Adipocyte (in vitro differentiated cells): Measurements from ENCODE around the gene TRPV3.

Experiments used
- DNase-seq: peaks from one replicate; pipeline ENCODE4 v3.0.0-alpha.2; 2015; ENCODE audit warnings: low read depth
- H3K27me3 ChIP-seq: replicated peaks from 2 replicates; pipeline ENCODE4 v1.7.0; 2013; ENCODE audit warnings: mild to moderate bottlenecking, low read length, moderate library complexity; ENCODE audit not compliant: control insufficient read depth, insufficient read depth
- H3K36me3 ChIP-seq: 2 replicates; pipeline ENCODE4 v1.7.0; 2013; ENCODE audit warnings: low read length, mild to moderate bottlenecking, moderate library complexity; ENCODE audit not compliant: control insufficient read depth, insufficient read depth, severe bottlenecking
- H3K4me1 ChIP-seq: 2 replicates; pipeline ENCODE4 v1.7.0; 2013; ENCODE audit warnings: mild to moderate bottlenecking, low read length, moderate library complexity; ENCODE audit not compliant: control insufficient read depth, insufficient read depth
- H3K4me3 ChIP-seq: 2 replicates; pipeline ENCODE4 v1.7.0; 2013; ENCODE audit warnings: mild to moderate bottlenecking, low read length, moderate library complexity
- H3K9ac ChIP-seq: 2 replicates; pipeline ENCODE4 v1.7.0; 2013; ENCODE audit warnings: mild to moderate bottlenecking, low read length, moderate library complexity
- H3K9me3 ChIP-seq: 2 replicates; pipeline ENCODE4 v1.7.0; 2013; ENCODE audit warnings: mild to moderate bottlenecking, low read length, moderate library complexity; ENCODE audit not compliant: control insufficient read depth

TRPV3 gene

DNA sequence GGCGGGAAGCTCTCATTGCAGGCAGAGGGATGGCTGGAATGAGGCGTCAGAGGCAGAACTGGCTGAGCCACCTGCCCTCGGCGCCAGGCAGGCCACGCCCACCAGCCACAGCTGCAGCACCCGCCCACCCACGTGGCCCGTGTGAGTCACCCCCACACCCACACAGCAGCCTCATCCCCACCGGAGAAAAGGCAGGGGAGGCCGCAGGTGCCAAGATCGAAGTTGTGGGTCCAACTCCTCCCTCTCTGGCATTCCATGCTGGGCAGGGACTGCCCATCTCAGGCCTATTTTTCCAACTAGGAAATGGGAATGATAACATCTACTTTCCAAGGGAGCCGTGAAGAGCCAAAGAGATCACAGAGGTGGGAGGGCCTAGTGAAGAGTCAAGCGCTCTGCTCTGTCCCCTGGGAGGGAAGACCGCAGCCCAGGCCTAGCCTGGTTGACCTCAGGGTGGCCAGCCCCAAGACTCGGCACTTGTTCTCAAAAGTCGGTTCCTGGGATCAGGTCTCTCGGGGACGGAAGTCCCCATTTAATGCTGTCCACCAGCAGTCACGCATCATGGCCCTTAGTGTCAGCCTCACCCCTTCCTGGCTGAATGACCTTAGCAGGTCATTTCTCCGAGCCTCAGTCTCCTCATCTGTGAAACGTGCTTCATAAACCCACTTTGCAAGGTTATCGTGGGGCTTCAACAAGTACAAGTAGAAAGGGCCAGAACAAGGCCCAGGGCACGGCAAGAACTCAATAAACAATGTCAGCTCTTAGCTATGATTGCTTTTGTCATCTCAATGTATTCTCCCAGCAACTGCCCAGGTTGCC, at the start of gene TRPV3:
Gene TRPV3 (minus strand): TSS at position 45 of the 816 bp plus-strand sequence. CDS start 2,962 bp downstream, outside the sequence.
- Histone ChIP-seq H3K4me1 (peaks cover 6% of the 10 kb centered on the region), H3K36me3 (no peaks in the 10 kb centered on the region), H3K4me3 (no peak within 1 kb of the TSS), H3K9ac (no peak within 1 kb of the TSS), H3K27me3 (no peaks in the 10 kb centered on the region), H3K9me3 (no peaks in the 10 kb centered on the region)
- DNase-seq: no peak

DNA sequence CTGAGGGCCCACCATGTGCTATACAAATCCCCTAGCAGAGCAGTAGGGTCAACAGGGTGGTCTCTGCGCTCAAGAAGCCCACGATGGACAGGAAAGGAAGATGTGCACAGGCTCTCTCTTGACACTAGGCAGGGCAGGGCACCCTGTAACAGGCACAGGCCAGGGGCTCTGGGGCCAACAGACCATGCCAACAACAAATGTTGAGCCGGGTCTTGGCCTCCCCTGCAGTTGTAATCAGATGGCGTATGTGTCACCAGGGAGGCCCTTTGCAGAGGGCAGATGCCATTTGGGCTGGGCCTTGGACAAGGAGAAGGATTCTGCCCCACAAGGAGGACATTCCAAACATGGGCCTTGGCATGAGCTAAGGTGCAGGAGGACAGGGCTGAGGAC, 46.3 kb upstream of the TRPV3 start:
- Histone ChIP-seq H3K27me3 (no peaks in the 10 kb centered on the region), H3K9me3 (no peaks in the 10 kb centered on the region), H3K36me3 (peaks cover 21% of the 10 kb centered on the region), H3K4me3 (no peak overlapping the region), H3K9ac (no peak overlapping the region), H3K4me1 (peaks cover 4% of the 10 kb centered on the region)
- no peak for DNase-seq

DNA sequence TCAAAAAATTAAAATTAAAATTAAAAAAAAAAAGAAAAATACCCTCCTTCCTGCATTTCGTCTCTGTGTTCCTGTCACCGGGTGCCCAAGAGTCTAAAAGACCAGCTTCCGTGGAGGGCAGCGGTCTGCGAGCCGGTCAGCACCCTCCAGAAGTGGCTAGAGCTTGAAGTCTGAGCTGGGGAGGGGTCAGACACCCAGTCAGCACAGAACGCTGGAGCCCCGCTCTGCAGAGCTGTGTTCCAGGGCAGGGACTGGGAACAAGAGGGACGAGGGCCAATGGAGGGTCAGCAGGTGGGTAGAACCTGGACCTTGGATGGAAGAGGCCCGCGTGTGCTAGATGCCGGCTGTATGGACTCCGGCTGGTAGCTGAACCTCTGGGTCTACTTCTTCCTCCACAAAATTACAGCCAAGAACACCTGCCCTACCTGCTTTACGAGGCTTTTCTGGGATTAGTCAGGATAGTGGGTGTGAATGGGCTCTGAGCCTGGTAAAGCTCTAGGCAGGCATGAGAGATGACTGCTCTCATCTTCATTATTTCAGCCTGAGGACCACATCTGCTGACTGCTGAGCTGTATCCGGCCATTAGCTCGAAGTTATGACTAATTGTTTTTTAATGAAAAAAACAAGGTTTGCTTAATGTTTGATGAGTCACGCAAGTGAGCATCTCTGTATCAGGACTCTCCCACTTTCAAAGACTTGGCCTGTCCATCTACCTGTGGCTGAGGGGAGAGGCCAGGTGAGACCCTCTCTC, 45.7 kb upstream of the TRPV3 start:
- no peak overlapping the region for H3K4me3 ChIP-seq
- no peak for DNase-seq
- no peaks in the 10 kb centered on the region for H3K9me3 ChIP-seq
- H3K4me1 ChIP-seq: peaks cover 4% of the 10 kb centered on the region
- H3K9ac ChIP-seq: no peak overlapping the region
- H3K36me3 ChIP-seq: peaks cover 15% of the 10 kb centered on the region
- no peaks in the 10 kb centered on the region for H3K27me3 ChIP-seq

DNA sequence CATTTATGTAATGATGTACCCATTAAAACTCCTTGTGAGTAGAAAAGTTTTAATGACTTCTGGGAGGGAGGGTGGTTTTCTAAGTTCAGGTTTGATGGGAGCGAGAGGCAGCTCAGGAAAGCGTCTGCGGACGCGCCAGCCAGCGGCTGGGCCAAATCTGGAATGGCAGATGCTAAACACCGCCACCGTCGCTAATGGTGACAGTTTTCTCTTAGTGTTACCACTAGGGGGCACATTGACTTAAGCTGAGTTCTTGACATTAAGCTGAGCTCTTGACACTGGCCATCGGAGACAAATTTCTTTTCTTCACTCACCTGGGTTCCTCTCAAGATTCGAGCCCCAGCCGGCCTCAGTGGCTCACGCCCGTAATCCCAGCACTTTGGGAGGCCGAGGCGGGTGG, 44.9 kb upstream of the TRPV3 start:
- peaks cover 4% of the 10 kb centered on the region for H3K4me1 ChIP-seq
- peak; percentile 14 for DNase-seq
- peaks cover 13% of the 10 kb centered on the region for H3K36me3 ChIP-seq
- H3K9me3 ChIP-seq: no peaks in the 10 kb centered on the region
- no peak overlapping the region for H3K9ac ChIP-seq
- no peak overlapping the region for H3K4me3 ChIP-seq
- no peaks in the 10 kb centered on the region for H3K27me3 ChIP-seq

GRCh38 chr17:3600529-3601205, 43.1 kb upstream of the TRPV3 start:
- H3K36me3 ChIP-seq: peaks cover 5% of the 10 kb centered on the region
- H3K4me3 ChIP-seq: no peak overlapping the region
- no peak for DNase-seq
- peaks cover 4% of the 10 kb centered on the region for H3K4me1 ChIP-seq
- H3K9ac ChIP-seq: no peak overlapping the region
- H3K9me3 ChIP-seq: no peaks in the 10 kb centered on the region
- no peaks in the 10 kb centered on the region for H3K27me3 ChIP-seq

GRCh38 chr17:3598078-3598477, 40.5 kb upstream of the TRPV3 start:
- Histone ChIP-seq H3K36me3 (no peaks in the 10 kb centered on the region), H3K9me3 (no peaks in the 10 kb centered on the region), H3K4me3 (no peak overlapping the region), H3K4me1 (peaks cover 2% of the 10 kb centered on the region), H3K9ac (no peak overlapping the region), H3K27me3 (no peaks in the 10 kb centered on the region)
- no peak for DNase-seq

- H3K9me3 ChIP-seq: no peaks in the 10 kb centered on the region
- H3K4me1 ChIP-seq: peaks cover 2% of the 10 kb centered on the region
- H3K4me3 ChIP-seq: no peak overlapping the region
- H3K9ac ChIP-seq: no peak overlapping the region
- no peaks in the 10 kb centered on the region for H3K36me3 ChIP-seq
- H3K27me3 ChIP-seq: no peaks in the 10 kb centered on the region
- no peak for DNase-seq
These were observed 39.3 kb upstream of the TRPV3 start for GRCh38 chr17:3596804-3597464.

DNA sequence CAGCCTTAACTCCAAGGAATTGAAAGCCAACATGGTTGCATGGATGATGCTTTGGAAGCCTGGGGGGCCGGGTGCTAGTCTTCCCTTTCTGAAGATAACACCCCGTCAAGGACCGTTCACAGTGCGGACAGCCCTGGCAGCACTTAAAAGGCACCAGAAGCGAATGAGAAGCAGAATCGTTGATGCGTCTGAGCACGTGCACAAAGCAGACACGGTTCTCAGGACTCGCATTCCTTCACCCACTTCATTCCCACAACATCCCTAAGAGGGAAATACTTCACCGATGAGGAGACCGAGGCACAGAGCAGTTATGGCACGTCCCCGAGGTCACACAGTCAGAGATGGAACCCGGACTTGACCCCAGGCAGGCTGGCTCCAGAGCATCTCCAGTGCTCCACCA, 37.4 kb upstream of the TRPV3 start:
- Histone ChIP-seq H3K36me3 (peaks cover 14% of the 10 kb centered on the region), H3K27me3 (no peaks in the 10 kb centered on the region), H3K4me3 (no peak overlapping the region), H3K9ac (no peak overlapping the region), H3K9me3 (no peaks in the 10 kb centered on the region), H3K4me1 (peaks cover 2% of the 10 kb centered on the region)
- no peak for DNase-seq

DNA sequence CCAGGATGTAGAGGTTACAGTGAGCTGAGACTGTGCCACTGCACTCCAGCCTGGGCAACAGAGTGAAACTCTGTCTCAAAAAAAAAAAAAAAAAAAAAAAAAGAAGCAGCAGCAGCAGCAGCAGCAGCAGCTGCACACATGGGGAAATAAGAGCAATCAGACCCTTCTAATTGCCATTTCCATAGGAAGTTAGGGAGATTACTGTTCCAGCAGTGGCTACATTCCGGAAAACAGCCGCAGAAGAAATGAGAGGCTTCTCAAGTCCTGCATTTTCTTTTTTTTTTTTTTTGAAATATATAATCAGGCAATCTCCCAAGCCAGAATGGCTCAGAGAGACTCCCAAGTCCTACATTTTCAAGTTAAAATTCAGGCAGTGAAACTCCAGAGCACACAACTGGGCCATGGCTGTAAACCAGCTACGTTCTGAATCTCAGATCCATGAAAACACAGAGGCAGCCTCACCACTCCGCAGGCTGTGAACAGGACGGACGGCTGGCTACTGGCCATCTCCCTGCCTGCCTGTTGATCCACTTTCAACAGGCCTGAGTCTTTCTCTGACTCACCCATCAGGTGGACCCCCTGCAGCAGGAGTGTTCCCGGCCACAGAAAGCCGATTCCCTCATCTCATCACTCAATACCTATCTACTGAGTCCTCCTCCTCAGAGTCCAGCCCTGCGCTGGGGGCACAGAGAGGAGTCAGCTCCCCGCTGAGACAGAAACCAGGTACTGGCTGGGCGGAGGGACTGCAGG, 36.6 kb upstream of the TRPV3 start:
- no peak overlapping the region for H3K4me3 ChIP-seq
- no peaks in the 10 kb centered on the region for H3K9me3 ChIP-seq
- H3K4me1 ChIP-seq: peaks cover 2% of the 10 kb centered on the region
- H3K36me3 ChIP-seq: peaks cover 21% of the 10 kb centered on the region
- no peaks in the 10 kb centered on the region for H3K27me3 ChIP-seq
- H3K9ac ChIP-seq: peak overlapping the region; percentile 29
- peak; percentile 1 for DNase-seq

DNA sequence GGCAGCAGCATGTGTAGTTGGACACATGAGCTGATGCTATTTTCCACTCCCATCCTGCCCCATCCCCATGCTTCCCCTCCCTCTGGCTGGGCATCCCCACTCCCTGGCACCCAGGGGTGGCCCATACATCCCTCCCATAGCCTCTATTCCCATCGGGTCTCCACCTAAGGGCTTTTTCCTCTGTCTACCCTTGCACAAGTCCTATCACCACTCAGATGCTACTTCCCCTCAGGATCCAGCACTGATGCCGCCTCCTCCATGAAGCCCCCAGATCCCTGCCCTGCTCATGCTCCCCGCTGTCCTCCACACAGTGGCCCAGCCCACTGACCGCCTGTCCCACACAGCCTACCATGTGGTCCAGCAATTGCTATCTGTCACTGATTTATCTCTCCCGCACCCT, 35.8 kb upstream of the TRPV3 start:
- no peak for DNase-seq
- Histone ChIP-seq H3K36me3 (peaks cover 21% of the 10 kb centered on the region), H3K27me3 (no peaks in the 10 kb centered on the region), H3K9ac (no peak overlapping the region), H3K4me3 (no peak overlapping the region), H3K9me3 (no peaks in the 10 kb centered on the region), H3K4me1 (peaks cover 2% of the 10 kb centered on the region)
